Caco-2 (cell line): ENCODE results near the gene SPAG4. TPM values are rescaled to one million over a fixed set of nuclear protein-coding genes. Genes with fewer than 3 reads are reported as not detected.

Source experiments
- BruUV-seq: library from RNA; stranded (reverse); fragments of 400-500 nt; replicated peaks from 2 replicates; lab custom pipeline; 2021; lab: Mats Ljungman, UMichigan
- CTCF ChIA-PET: fragments of 300-600 bp; sonication (Branson Sonifier 250); formaldehyde crosslinking; loops from one replicate; lab custom pipeline; 2022; ENCODE audit warnings: antibody characterized with exemption; lab: Charles Lee
- POLR2A ChIA-PET: fragments of 300-600 bp; sonication (Branson Sonifier 250); formaldehyde crosslinking; loops from one replicate; lab custom pipeline; 2022; ENCODE audit warnings: antibody characterized with exemption; lab: Charles Lee
- DNase-seq, 2 experiments: peaks; one replicate each; pipeline versions ENCODE4 v3.0.0 to v3.0.0-alpha.2; 2020 to 2022
- H3K27me3 ChIP-seq: replicated peaks from 2 replicates; pipeline ENCODE4 v1.6.0; 2011; ENCODE audit warnings: low read length; ENCODE audit not compliant: control insufficient read depth, insufficient read depth
- H3K36me3 ChIP-seq: 2 replicates; pipeline ENCODE4 v1.5.1; 2011; ENCODE audit warnings: low read length; ENCODE audit not compliant: control insufficient read depth, insufficient read depth
- H3K4me1 ChIP-seq: fragments of 250-450 bp; sonication (Bioruptor Pico); 2 replicates; pipeline ENCODE4 v1.5.1; 2020; ENCODE audit warnings: mild to moderate bottlenecking
- H3K4me3 ChIP-seq: 2 replicates; pipeline ENCODE4 v1.5.1; 2011; ENCODE audit warnings: low read depth, mild to moderate bottlenecking, control low read depth, low read length
- H3K9me3 ChIP-seq: fragments of 250-450 bp; sonication (Bioruptor Pico); 2 replicates; pipeline ENCODE4 v1.5.1; 2020; ENCODE audit warnings: mild to moderate bottlenecking, moderate library complexity
- H3K27ac Mint-ChIP-seq: one replicate; pipeline ENCODE4 v1.8.0; 2022; ENCODE audit warnings: mixed read lengths; ENCODE audit not compliant: unreplicated experiment
- H3K27me3 Mint-ChIP-seq: one replicate; pipeline ENCODE4 v1.8.0; 2022; ENCODE audit warnings: mixed read lengths; ENCODE audit not compliant: insufficient read depth, unreplicated experiment
- H3K36me3 Mint-ChIP-seq: one replicate; pipeline ENCODE4 v1.8.0; 2022; ENCODE audit warnings: mild to moderate bottlenecking, mixed read lengths; ENCODE audit not compliant: insufficient read depth, unreplicated experiment
- H3K4me1 Mint-ChIP-seq: one replicate; pipeline ENCODE4 v1.8.0; 2022; ENCODE audit warnings: low read depth, mixed read lengths; ENCODE audit not compliant: unreplicated experiment
- H3K4me3 Mint-ChIP-seq: one replicate; pipeline ENCODE4 v1.8.0; 2022; ENCODE audit warnings: mild to moderate bottlenecking, moderate library complexity, mixed read lengths; ENCODE audit not compliant: unreplicated experiment
- H3K9me3 Mint-ChIP-seq: one replicate; pipeline ENCODE4 v1.8.0; 2022; ENCODE audit warnings: mixed read lengths; ENCODE audit not compliant: unreplicated experiment
- CTCF ChIP-seq, 2 experiments: fragments of 200-600 bp in 1 of 2; IDR thresholded peaks; 1 replicate in 1 of 2; 2 replicates in 1 of 2; pipeline versions ENCODE4 v1.5.1 to v1.8.0; 2011 to 2022; ENCODE audit warnings: antibody characterized with exemption in 1 of 2, control low read depth in 1 of 2, inconsistent platforms in 1 of 2, low read depth in 1 of 2, low read length in 1 of 2, mild to moderate bottlenecking in 1 of 2, moderate library complexity in 1 of 2; ENCODE audit not compliant: insufficient read depth in 1 of 2, severe bottlenecking in 1 of 2, unreplicated experiment in 1 of 2
- intact Hi-C: fragments of 100-400 bp; cut with micrococcal nuclease; formaldehyde crosslinking; loops from one replicate; pipeline ENCODE4 v1.10.0; 2022; ENCODE audit not compliant: unreplicated experiment
- total RNA-seq: library from RNA; stranded (reverse); gene quantifications from 2 replicates; pipeline ENCODE4 v1.2.3, GENCODE V29; 2022

The SPAG4 gene
- total RNA-seq, 1 experiment from 2014 or later: 5.4 TPM

GRCh38 chr20:35597186-35597585, 18.4 kb upstream of the SPAG4 start:
- Histone ChIP-seq H3K4me1 (peaks cover 5% of the 10 kb centered on the region; the same call in 1 of the 2 replicates), H3K4me3 (no peak overlapping the region), H3K27me3 (no peaks in the 10 kb centered on the region), H3K9me3 (no peaks in the 10 kb centered on the region), H3K36me3 (no peaks in the 10 kb centered on the region)
- Mint-ChIP-seq H3K27me3 (peaks cover 10% of the 10 kb centered on the region), H3K4me3 (no peak overlapping the region), H3K9me3 (no peaks in the 10 kb centered on the region), H3K27ac (no peak overlapping the region), H3K4me1 (no peaks in the 10 kb centered on the region), H3K36me3 (no peaks in the 10 kb centered on the region)
- intact Hi-C loops: no loop called here
- POLR2A ChIA-PET: no interaction called here
- BruUV-seq: no TSS peak
- DNase-seq: no peak
- TF ChIP-seq CTCF (IDR thresholded peaks at IDR 0.05; ENCODE audit: insufficient read depth in 1 of 2, low read depth in 1 of 2, low read length in 1 of 2, severe bottlenecking in 1 of 2, unreplicated experiment in 1 of 2): no peak
- CTCF ChIA-PET: no interaction called here

GRCh38 chr20:35598476-35598875, 17.2 kb upstream of the SPAG4 start:
- Mint-ChIP-seq H3K27ac (no peak overlapping the region), H3K9me3 (no peaks in the 10 kb centered on the region), H3K36me3 (no peaks in the 10 kb centered on the region), H3K27me3 (peaks cover 10% of the 10 kb centered on the region), H3K4me3 (no peak overlapping the region), H3K4me1 (no peaks in the 10 kb centered on the region)
- Histone ChIP-seq H3K4me3 (no peak overlapping the region), H3K27me3 (no peaks in the 10 kb centered on the region), H3K4me1 (peaks cover 5% of the 10 kb centered on the region; the same call in 1 of the 2 replicates), H3K36me3 (no peaks in the 10 kb centered on the region), H3K9me3 (no peaks in the 10 kb centered on the region)
- intact Hi-C loops: no loop called here
- ChIA-PET POLR2A (no interaction called here), CTCF (interaction anchor here (0.6 to 1.7 kb wide), 4 partner anchors 13 to 80 kb away, joined by 3 to 21 read pairs (median 4); partner anchors contain the start of gene SPAG4)
- no peak for DNase-seq
- BruUV-seq: no TSS peak
- no peak for TF ChIP-seq CTCF (IDR thresholded peaks at IDR 0.05; ENCODE audit: insufficient read depth in 1 of 2, low read depth in 1 of 2, low read length in 1 of 2, severe bottlenecking in 1 of 2, unreplicated experiment in 1 of 2)

- no peaks in the 10 kb centered on the region for H3K36me3 ChIP-seq
- CTCF ChIA-PET: interaction anchor here (0.6 to 1.7 kb wide), 4 partner anchors 12 to 79 kb away, joined by 3 to 21 read pairs (median 4); partner anchors contain the start of gene SPAG4
- Mint-ChIP-seq H3K9me3 (no peaks in the 10 kb centered on the region), H3K36me3 (no peaks in the 10 kb centered on the region), H3K4me3 (no peak overlapping the region), H3K27ac (no peak overlapping the region), H3K27me3 (peaks cover 10% of the 10 kb centered on the region), H3K4me1 (no peaks in the 10 kb centered on the region)
- peaks cover 5% of the 10 kb centered on the region; the same call in 1 of the 2 replicates for H3K4me1 ChIP-seq
- no peak for TF ChIP-seq CTCF (IDR thresholded peaks at IDR 0.05; ENCODE audit: insufficient read depth in 1 of 2, low read depth in 1 of 2, low read length in 1 of 2, severe bottlenecking in 1 of 2, unreplicated experiment in 1 of 2)
- BruUV-seq: no TSS peak
- no peaks in the 10 kb centered on the region for H3K9me3 ChIP-seq
- POLR2A ChIA-PET: interaction anchor here (1.0 kb wide), 1 partner anchor 15 kb away, joined by 3 read pairs; no protein-coding TSS in a partner anchor
- intact Hi-C loops: no loop called here
- DNase-seq: no peak
- H3K4me3 ChIP-seq: no peak overlapping the region
- H3K27me3 ChIP-seq: no peaks in the 10 kb centered on the region
Measured at GRCh38 chr20:35598899-35599775, 16.5 kb upstream of the SPAG4 start.
